ENCODE measurements around the gene ARMC2. TPM values are rescaled to one million over a fixed set of nuclear protein-coding genes. Genes with fewer than 3 reads are reported as not detected.

ARMC2 gene
- total RNA-seq, 1 donor: 1.4 TPM

DNA sequence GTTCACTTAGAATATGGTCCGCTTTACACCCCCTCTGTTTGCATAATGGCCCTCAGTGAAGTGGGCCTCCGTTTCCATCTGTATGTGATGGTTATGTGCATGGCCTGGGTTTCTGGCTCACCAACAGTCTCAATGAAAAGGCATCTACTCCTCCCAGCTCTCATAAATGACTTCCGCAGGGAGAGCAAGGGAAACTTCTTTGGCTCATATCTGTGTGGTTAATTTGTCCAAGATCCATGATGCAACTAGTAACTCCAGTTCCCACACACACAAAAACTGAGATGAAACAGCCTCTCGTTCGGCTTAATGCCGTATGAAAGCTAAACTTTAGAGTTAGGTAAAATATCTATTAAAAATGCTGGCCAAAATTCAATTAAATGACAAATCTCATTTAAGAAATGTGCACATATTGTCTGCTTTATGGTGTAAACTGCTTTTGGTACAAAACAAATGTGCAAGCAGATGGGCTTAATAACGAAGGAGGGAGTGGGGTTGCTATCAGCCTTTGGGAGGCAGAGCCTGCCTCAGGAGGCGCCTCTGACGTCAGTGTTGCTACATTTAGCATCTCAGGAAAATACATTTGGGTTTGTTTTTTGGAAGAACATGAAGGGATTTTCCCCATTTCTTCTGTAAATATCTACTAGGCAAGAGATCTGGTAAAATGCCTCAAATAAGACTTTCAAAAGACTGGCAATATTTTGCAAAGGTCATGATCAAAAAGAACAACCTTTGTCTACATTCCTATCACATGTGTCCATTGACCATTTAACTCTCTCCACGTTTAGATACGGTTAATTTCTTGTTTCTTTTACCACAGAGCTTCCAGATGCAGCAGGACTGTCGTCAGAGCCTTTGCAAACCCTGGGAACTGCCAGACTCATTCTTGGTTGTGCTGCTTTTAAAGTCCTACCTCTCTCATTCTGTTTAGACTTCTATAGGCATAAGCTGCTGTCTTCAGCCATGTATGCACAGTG lies 96.8 kb downstream of the ARMC2 start:
- no peaks in the 10 kb centered on the region for H3K27me3 ChIP-seq (ENCODE audit: insufficient read depth, low read length)
- peak overlapping the region; percentile 33 for H3K4me3 ChIP-seq (ENCODE audit: insufficient read depth, low read length)
- peak overlapping the region; percentile 62 for H3K4me2 ChIP-seq (ENCODE audit: insufficient read depth, low read length)
- no peaks in the 10 kb centered on the region for H3K9me3 ChIP-seq (ENCODE audit: low read depth, low read length)
- H3K27ac ChIP-seq (ENCODE audit: low read depth, low read length): peak overlapping the region; percentile 92
- no peaks in the 10 kb centered on the region for H3K79me2 ChIP-seq (ENCODE audit: insufficient read depth, low read length)
- H3K4me1 ChIP-seq (ENCODE audit: insufficient read depth, low read length): peaks cover 45% of the 10 kb centered on the region
- TF ChIP-seq, protein P1, sequence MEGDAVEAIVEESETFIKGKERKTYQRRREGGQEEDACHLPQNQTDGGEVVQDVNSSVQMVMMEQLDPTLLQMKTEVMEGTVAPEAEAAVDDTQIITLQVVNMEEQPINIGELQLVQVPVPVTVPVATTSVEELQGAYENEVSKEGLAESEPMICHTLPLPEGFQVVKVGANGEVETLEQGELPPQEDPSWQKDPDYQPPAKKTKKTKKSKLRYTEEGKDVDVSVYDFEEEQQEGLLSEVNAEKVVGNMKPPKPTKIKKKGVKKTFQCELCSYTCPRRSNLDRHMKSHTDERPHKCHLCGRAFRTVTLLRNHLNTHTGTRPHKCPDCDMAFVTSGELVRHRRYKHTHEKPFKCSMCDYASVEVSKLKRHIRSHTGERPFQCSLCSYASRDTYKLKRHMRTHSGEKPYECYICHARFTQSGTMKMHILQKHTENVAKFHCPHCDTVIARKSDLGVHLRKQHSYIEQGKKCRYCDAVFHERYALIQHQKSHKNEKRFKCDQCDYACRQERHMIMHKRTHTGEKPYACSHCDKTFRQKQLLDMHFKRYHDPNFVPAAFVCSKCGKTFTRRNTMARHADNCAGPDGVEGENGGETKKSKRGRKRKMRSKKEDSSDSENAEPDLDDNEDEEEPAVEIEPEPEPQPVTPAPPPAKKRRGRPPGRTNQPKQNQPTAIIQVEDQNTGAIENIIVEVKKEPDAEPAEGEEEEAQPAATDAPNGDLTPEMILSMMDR (IDR thresholded peaks at IDR 0.05; ENCODE audit: extremely low read depth, low read depth, low read length): no peak
- DNase-seq (ENCODE audit: insufficient read length, low spot score, missing footprints): peak; percentile 89
- no peaks in the 10 kb centered on the region for H4K20me1 ChIP-seq (ENCODE audit: insufficient read depth, low read length)
- peak overlapping the region; percentile 49 for H2AFZ ChIP-seq (ENCODE audit: low read length)
- no peaks in the 10 kb centered on the region for H3K36me3 ChIP-seq (ENCODE audit: insufficient read depth, low read length)

DNA sequence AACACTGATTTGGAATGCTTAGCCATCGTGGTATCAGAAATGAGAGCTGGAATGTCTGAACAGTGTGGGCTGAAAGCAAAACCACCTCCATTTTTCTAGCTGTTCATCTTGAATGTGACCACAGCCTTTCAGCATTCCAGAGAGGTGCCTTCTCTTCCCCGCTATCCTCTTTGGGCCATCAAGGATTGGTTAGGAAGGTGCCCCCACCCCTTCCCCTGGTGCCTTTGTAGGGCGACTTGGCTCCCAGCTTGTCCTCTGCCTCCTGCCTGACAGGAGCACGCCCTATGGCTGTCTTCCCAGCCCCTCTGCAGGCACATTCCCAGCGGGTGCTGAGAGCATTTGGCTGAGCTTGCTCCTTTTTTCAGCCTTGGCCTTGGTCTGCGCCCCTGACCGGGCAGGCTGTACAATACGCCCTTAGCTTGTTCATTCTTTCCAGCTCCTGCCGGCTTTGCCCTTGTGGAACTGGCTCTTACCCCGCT lies 97.5 kb downstream of the ARMC2 start:
- peak overlapping the region; percentile 62 for H3K4me2 ChIP-seq (ENCODE audit: insufficient read depth, low read length)
- H3K4me1 ChIP-seq (ENCODE audit: insufficient read depth, low read length): peaks cover 45% of the 10 kb centered on the region
- H3K79me2 ChIP-seq (ENCODE audit: insufficient read depth, low read length): no peaks in the 10 kb centered on the region
- no peaks in the 10 kb centered on the region for H3K27me3 ChIP-seq (ENCODE audit: insufficient read depth, low read length)
- DNase-seq (ENCODE audit: insufficient read length, low spot score, missing footprints): peak; percentile 66
- peak overlapping the region; percentile 49 for H2AFZ ChIP-seq (ENCODE audit: low read length)
- TF ChIP-seq, protein P1 (IDR thresholded peaks at IDR 0.05; ENCODE audit: extremely low read depth, low read depth, low read length): no peak
- H4K20me1 ChIP-seq (ENCODE audit: insufficient read depth, low read length): no peaks in the 10 kb centered on the region
- H3K4me3 ChIP-seq (ENCODE audit: insufficient read depth, low read length): peak overlapping the region; percentile 33
- H3K36me3 ChIP-seq (ENCODE audit: insufficient read depth, low read length): no peaks in the 10 kb centered on the region
- no peaks in the 10 kb centered on the region for H3K9me3 ChIP-seq (ENCODE audit: low read depth, low read length)
- peak overlapping the region; percentile 92 for H3K27ac ChIP-seq (ENCODE audit: low read depth, low read length)

DNA sequence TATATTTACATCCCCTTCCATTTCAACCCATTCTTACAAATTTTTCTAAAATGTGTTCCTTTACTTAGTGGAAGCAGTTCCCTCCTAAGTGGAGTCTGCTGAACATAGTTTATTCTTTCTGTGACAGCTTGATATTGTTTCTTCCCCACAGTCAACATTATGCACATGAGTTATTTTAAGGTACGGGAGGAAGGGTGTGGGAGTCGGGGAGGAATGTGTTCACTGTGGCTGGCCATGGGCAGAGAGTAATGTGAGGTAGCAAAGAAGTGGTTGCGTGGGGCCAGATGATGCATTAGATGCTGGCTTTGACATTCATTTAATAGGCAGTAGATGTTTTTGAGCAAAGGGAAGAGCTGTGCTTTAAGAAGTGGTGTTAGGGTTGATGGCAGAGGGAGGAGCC lies 98.5 kb downstream of the ARMC2 start:
- H3K27ac ChIP-seq (ENCODE audit: low read depth, low read length): peak overlapping the region; percentile 92
- peak; percentile 32 for DNase-seq (ENCODE audit: insufficient read length, low spot score, missing footprints)
- H3K9me3 ChIP-seq (ENCODE audit: low read depth, low read length): no peaks in the 10 kb centered on the region
- H3K4me1 ChIP-seq (ENCODE audit: insufficient read depth, low read length): peaks cover 45% of the 10 kb centered on the region
- H3K27me3 ChIP-seq (ENCODE audit: insufficient read depth, low read length): no peaks in the 10 kb centered on the region
- no peaks in the 10 kb centered on the region for H3K79me2 ChIP-seq (ENCODE audit: insufficient read depth, low read length)
- no peak overlapping the region for H2AFZ ChIP-seq (ENCODE audit: low read length)
- no peaks in the 10 kb centered on the region for H3K36me3 ChIP-seq (ENCODE audit: insufficient read depth, low read length)
- TF ChIP-seq, protein P1 (IDR thresholded peaks at IDR 0.05; ENCODE audit: extremely low read depth, low read depth, low read length): no peak
- no peak overlapping the region for H3K4me3 ChIP-seq (ENCODE audit: insufficient read depth, low read length)
- H4K20me1 ChIP-seq (ENCODE audit: insufficient read depth, low read length): no peaks in the 10 kb centered on the region
- peak overlapping the region; percentile 14 for H3K4me2 ChIP-seq (ENCODE audit: insufficient read depth, low read length)
